Keratinocyte (primary cell): ENCODE measurements around the gene SRA1. TPM values are rescaled to one million over a fixed set of nuclear protein-coding genes. Genes with fewer than 3 reads are reported as not detected.

Source experiments
- DNase-seq: peaks from one replicate; pipeline ENCODE4 v3.0.0-alpha.2; 2011; ENCODE audit warnings: low read depth, missing footprints, low spot score
- FAIRE-seq: peaks from 2 replicates; lab custom pipeline; 2011; peaks lifted over from hg19 to GRCh38; lab: Jason Lieb, UNC
- H2AFZ ChIP-seq: 2 replicates; pipeline ENCODE4 v1.6.0; 2012; ENCODE audit warnings: low read length, control low read depth, inconsistent platforms; ENCODE audit not compliant: control insufficient read depth
- H3K27ac ChIP-seq: 2 replicates; pipeline ENCODE4 v1.5.1; 2011; ENCODE audit warnings: low read length; ENCODE audit not compliant: control insufficient read depth, insufficient read depth
- H3K27me3 ChIP-seq: 3 replicates; pipeline ENCODE4 v1.6.0; 2011; ENCODE audit warnings: low read length; ENCODE audit not compliant: control insufficient read depth, insufficient read depth; ENCODE audit errors: extremely low read depth
- H3K36me3 ChIP-seq, 2 experiments: 2 replicates in 1 of 2; 3 replicates in 1 of 2; pipeline ENCODE4 v1.5.1; 2011; ENCODE audit warnings: low read length in 2 of 2, mild to moderate bottlenecking in 1 of 2; ENCODE audit not compliant: control insufficient read depth in 2 of 2, insufficient read depth in 2 of 2; ENCODE audit errors: extremely low read depth in 1 of 2
- H3K4me1 ChIP-seq: 3 replicates; pipeline ENCODE4 v1.5.1; 2011; ENCODE audit warnings: low read length; ENCODE audit not compliant: control insufficient read depth, insufficient read depth; ENCODE audit errors: extremely low read depth
- H3K4me2 ChIP-seq: 3 replicates; pipeline ENCODE4 v1.6.0; 2011; ENCODE audit warnings: low read depth, low read length; ENCODE audit not compliant: control insufficient read depth, insufficient read depth; ENCODE audit errors: extremely low read depth
- H3K4me3 ChIP-seq, 3 experiments: fragments of 200-600 bp in 1 of 3; sonication (generic) in 1 of 3; 2 replicates in 2 of 3; 3 replicates in 1 of 3; pipeline ENCODE4 v1.5.1; 2011 to 2016; ENCODE audit warnings: low read length in 3 of 3, mild to moderate bottlenecking in 3 of 3, control low read depth in 2 of 3, inconsistent platforms in 1 of 3, low read depth in 1 of 3, mixed read lengths in 1 of 3, mixed run types in 1 of 3, moderate library complexity in 1 of 3; ENCODE audit not compliant: control insufficient read depth in 2 of 3, insufficient read depth in 2 of 3; ENCODE audit errors: extremely low read depth in 1 of 3
- H3K79me2 ChIP-seq: 2 replicates; pipeline ENCODE4 v1.6.0; 2012; ENCODE audit warnings: low read length; ENCODE audit not compliant: control insufficient read depth, insufficient read depth
- H3K9ac ChIP-seq: 3 replicates; pipeline ENCODE4 v1.6.0; 2011; ENCODE audit warnings: low read length; ENCODE audit not compliant: control insufficient read depth, insufficient read depth; ENCODE audit errors: extremely low read depth
- H3K9me1 ChIP-seq: 3 replicates; pipeline ENCODE4 v1.6.0; 2011; ENCODE audit warnings: low read length; ENCODE audit not compliant: control insufficient read depth, insufficient read depth; ENCODE audit errors: extremely low read depth
- H3K9me3 ChIP-seq: 2 replicates; pipeline ENCODE4 v1.5.1; 2012; ENCODE audit warnings: low read depth, low read length; ENCODE audit not compliant: control insufficient read depth
- H4K20me1 ChIP-seq: 3 replicates; pipeline ENCODE4 v1.6.0; 2011; ENCODE audit warnings: low read length; ENCODE audit not compliant: control insufficient read depth, insufficient read depth; ENCODE audit errors: extremely low read depth
- CTCF ChIP-seq, 3 experiments: IDR thresholded peaks in 1 of 3; conservative IDR thresholded peaks in 1 of 3; optimal IDR thresholded peaks in 1 of 3; 2 replicates in 2 of 3; 3 replicates in 1 of 3; pipeline versions ENCODE3 to v1.5.1; 2011; ENCODE audit warnings: low read length in 3 of 3, mild to moderate bottlenecking in 3 of 3, moderate library complexity in 2 of 3, control low read depth in 1 of 3, inconsistent platforms in 1 of 3; ENCODE audit not compliant: insufficient read depth in 2 of 3; ENCODE audit errors: extremely low read depth in 1 of 3
- EZH2 ChIP-seq: IDR thresholded peaks from one replicate; pipeline ENCODE4 v1.6.1; 2012; ENCODE audit warnings: inconsistent platforms, mild to moderate bottlenecking, low read length, moderate library complexity
- dilution Hi-C: fragments of 300-500 bp; cut with MboI; formaldehyde crosslinking; loops from one replicate; pipeline ENCODE4 v1.7.0; 2020; ENCODE audit warnings: low sequenced_read_pairs; ENCODE audit not compliant: extremely low pct_ligation_motif_present
- polyA plus RNA-seq, 5 experiments: library from polyadenylated mRNA; depleted of rRNA in 3 of 5; stranded (reverse) in 3 of 5; stranded (forward) in 1 of 5; unstranded in 1 of 5; fragments of >200 nt; gene quantifications; 1 replicate in 1 of 5; 2 replicates in 3 of 5; 3 replicates in 1 of 5; pipeline versions ENCODE4 v1.2.1 to v1.2.3, GENCODE V29; 2011 to 2012; ENCODE audit warnings: missing spikeins in 2 of 5, low read depth in 1 of 5, low replicate concordance in 1 of 5

SRA1 gene
- polyA plus RNA-seq, 1 donor (not counting 4 experiments of a cell fraction or from before 2014, with no cell fraction given) = 32.4 TPM

GRCh38 chr5:140546851-140547507 lies 10.3 kb downstream of the SRA1 start:
- Histone ChIP-seq H3K27ac (peak overlapping the region; percentile 42), H3K4me3 (peak overlapping the region in 1 of 3 experiments; percentile 58)
- no peak for FAIRE-seq

GRCh38 chr5:140545606-140546005 lies 11.7 kb downstream of the SRA1 start:
- H3K4me3 ChIP-seq = no peak overlapping the region
- H3K9ac ChIP-seq = no peak overlapping the region
- H3K36me3 ChIP-seq = peaks cover 18% of the 10 kb centered on the region in 2 experiments
- H3K9me1 ChIP-seq = no peaks in the 10 kb centered on the region
- DNase-seq (no peak), FAIRE-seq (no peak)
- H4K20me1 ChIP-seq = no peaks in the 10 kb centered on the region
- no peaks in the 10 kb centered on the region for H3K27me3 ChIP-seq
- no peaks in the 10 kb centered on the region for H3K9me3 ChIP-seq
- H3K27ac ChIP-seq = no peak overlapping the region
- dilution Hi-C loops = no loop called here
- H3K79me2 ChIP-seq = no peaks in the 10 kb centered on the region
- TF ChIP-seq EZH2 (no peak), CTCF (optimal IDR thresholded peaks at IDR 0.05 in 1 of 3, IDR thresholded peaks at IDR 0.05 in 1 of 3, conservative IDR thresholded peaks at IDR 0.05 in 1 of 3; ENCODE audit: extremely low read depth in 1 of 3, insufficient read depth in 2 of 3, low read length in 3 of 3) (no peak)
- peaks cover 14% of the 10 kb centered on the region for H3K4me1 ChIP-seq
- H2AFZ ChIP-seq = no peak overlapping the region
- no peak overlapping the region for H3K4me2 ChIP-seq

More at GRCh38 chr5:140546851-140547507, 10.3 kb downstream of the SRA1 start:
- Histone ChIP-seq H3K4me2 (peak overlapping the region; percentile 57), H3K4me1 (peaks cover 14% of the 10 kb centered on the region), H3K27me3 (no peaks in the 10 kb centered on the region), H4K20me1 (no peaks in the 10 kb centered on the region), H3K9me1 (no peaks in the 10 kb centered on the region), H3K36me3 (peaks cover 23 to 26% of the 10 kb centered on the region in 2 experiments), H2AFZ (no peak overlapping the region), H3K9ac (peak overlapping the region; percentile 59), H3K9me3 (no peaks in the 10 kb centered on the region), H3K79me2 (peaks cover 3% of the 10 kb centered on the region)
- DNase-seq = no peak
- dilution Hi-C loops = no loop called here
- TF ChIP-seq EZH2 (no peak), CTCF (optimal IDR thresholded peaks at IDR 0.05 in 1 of 3, IDR thresholded peaks at IDR 0.05 in 1 of 3, conservative IDR thresholded peaks at IDR 0.05 in 1 of 3; ENCODE audit: extremely low read depth in 1 of 3, insufficient read depth in 2 of 3, low read length in 3 of 3) (no peak)
